RWPE2 (cell line): ENCODE measurements around the gene TMEM185A.
A peak's percentile ranks its signal among the peaks of the same experiment; 100 is the strongest.
"Not testable (repeated sequence)": the region's sequence is repeated elsewhere in the genome, so short reads cannot be mapped to it uniquely, and the experiment has no call there.

Experiments
- ATAC-seq: fragments of 200-7000 bp; cut with Tn5 transposase; 3 replicates; pipeline ENCODE4 v1.9.1; 2021; ENCODE audit warnings: low read depth
- DNase-seq: peaks from one replicate; pipeline ENCODE4 v3.0.0-alpha.2; 2020; ENCODE audit warnings: low spot score
- H3K27ac ChIP-seq: fragments of 450-650 bp; 2 replicates; pipeline ENCODE4 v1.5.1; 2017; ENCODE audit warnings: mild to moderate bottlenecking; ENCODE audit not compliant: poor library complexity, severe bottlenecking
- H3K27me3 ChIP-seq: fragments of 250-450 bp; sonication (Bioruptor Pico); 2 replicates; pipeline ENCODE4 v1.5.1; 2021; ENCODE audit warnings: mild to moderate bottlenecking, moderate library complexity; ENCODE audit not compliant: insufficient read depth, poor library complexity, severe bottlenecking
- H3K36me3 ChIP-seq: fragments of 250-450 bp; sonication (Bioruptor Pico); 2 replicates; pipeline ENCODE4 v1.5.1; 2020; ENCODE audit warnings: low read depth, mild to moderate bottlenecking, moderate library complexity
- H3K4me1 ChIP-seq: fragments of 250-450 bp; sonication (Bioruptor Pico); 2 replicates; pipeline ENCODE4 v1.5.1; 2021; ENCODE audit warnings: mild to moderate bottlenecking, moderate library complexity; ENCODE audit not compliant: insufficient read depth, poor library complexity, severe bottlenecking
- H3K4me3 ChIP-seq: fragments of 250-450 bp; sonication (Bioruptor Pico); 2 replicates; pipeline ENCODE4 v1.5.1; 2021; ENCODE audit warnings: mild to moderate bottlenecking, moderate library complexity; ENCODE audit not compliant: severe bottlenecking
- H3K9me3 ChIP-seq: fragments of 250-450 bp; sonication (Bioruptor Pico); 2 replicates; pipeline ENCODE4 v1.5.1; 2021; ENCODE audit warnings: mild to moderate bottlenecking, moderate library complexity; ENCODE audit not compliant: severe bottlenecking
- TF ChIP-seq, protein P1 (sequence below): fragments of 450-650 bp; IDR thresholded peaks from one replicate; pipeline ENCODE4 v1.5.1; 2017; ENCODE audit warnings: mild to moderate bottlenecking, moderate library complexity; ENCODE audit not compliant: poor library complexity, severe bottlenecking

TMEM185A gene

DNA sequence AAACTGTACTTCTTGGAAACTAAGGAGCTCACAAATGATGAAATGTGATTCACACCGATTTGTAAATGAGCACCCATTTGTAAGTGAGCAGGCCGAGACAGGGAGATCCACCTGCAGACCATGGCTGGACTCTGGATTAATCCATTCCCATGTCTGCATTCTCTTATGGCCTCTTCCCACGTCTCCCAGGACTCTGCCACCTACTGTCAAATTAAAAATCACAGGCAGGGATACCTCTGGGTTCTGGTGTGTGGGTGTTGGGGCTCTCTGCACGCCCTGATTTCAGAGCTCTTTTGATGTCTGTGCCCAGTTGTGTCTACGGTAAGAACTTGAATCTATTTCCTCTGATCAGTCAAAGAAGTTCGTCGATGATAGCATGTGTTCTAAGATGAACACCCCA, 40.6 kb downstream of the TMEM185A start:
- H3K4me3 ChIP-seq, H3K36me3 ChIP-seq, DNase-seq, H3K27me3 ChIP-seq, ATAC-seq, H3K4me1 ChIP-seq, H3K9me3 ChIP-seq, H3K27ac ChIP-seq: not testable (repeated sequence)

DNA sequence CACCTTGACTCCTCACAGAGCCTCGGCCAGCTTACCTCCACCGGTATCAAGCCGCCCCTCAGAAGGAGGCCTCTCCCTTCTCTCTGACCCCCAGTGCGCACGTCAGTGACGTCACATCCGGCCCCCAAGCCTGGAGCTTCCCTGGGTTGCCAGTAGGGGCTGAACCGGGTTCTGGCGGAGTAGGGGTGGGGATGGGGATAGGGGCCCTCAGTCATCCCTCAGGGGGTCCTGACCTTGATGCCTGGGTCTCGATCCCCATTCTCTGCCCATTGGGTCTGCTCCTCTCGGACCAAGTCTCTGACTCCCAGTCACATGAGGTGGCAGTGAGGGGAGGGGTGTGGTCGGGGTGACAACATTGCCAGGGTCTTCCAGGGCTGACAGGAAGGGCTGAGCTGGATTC, 44.2 kb downstream of the TMEM185A start, which contains the start of gene MAGEA9B:
TSS of gene MAGEA9B (minus strand) at position 101 of the 400 bp plus-strand sequence. CDS start 4,280 bp downstream, outside the sequence.
- H3K4me3 ChIP-seq, DNase-seq, H3K27ac ChIP-seq, ATAC-seq, H3K9me3 ChIP-seq, H3K27me3 ChIP-seq, H3K36me3 ChIP-seq, H3K4me1 ChIP-seq: not testable (repeated sequence)

DNA sequence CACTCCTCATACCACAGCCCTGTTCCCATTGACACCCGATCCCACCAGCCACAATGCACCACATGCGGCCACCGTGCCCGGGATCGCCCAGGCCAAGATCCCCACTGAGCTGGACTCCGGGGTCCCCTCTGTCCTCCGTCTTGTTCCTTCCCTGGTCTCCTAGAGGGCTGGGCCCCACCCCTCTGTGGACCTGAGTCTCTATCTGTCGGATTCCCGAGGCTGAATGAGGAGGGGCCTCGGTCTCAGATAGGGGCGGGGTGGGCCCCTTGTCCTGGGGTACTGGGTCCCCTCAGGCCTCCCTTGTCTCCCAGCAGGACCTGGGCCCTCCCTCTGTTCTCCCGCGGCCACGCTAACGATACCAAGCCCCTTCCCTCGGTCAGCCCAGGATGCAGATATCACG, 46.0 kb downstream of the TMEM185A start:
- H3K36me3 ChIP-seq, H3K9me3 ChIP-seq, ATAC-seq, H3K4me3 ChIP-seq, H3K4me1 ChIP-seq, DNase-seq, H3K27me3 ChIP-seq, H3K27ac ChIP-seq: not testable (repeated sequence)

DNA sequence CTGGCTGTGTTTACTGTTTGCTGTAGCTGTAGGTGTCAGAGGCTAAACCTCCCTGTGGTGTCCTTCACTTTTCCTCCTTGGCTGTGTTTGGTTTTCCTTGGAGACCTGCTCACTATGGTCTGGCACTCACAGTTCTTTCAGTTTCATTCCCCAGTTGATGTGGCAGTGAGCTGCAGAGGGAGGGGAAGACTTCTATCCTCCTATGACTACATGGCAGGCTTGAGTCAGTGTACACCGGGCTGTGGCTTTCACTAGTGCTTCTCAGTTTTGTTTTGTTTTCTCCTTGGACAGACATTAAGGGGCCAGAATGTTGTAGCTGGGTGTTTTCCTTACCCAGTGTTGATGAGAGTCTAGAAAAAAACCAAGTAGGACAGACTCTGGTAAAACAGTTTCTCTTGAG, 58.1 kb downstream of the TMEM185A start:
- not testable (repeated sequence) for H3K4me1 ChIP-seq, H3K4me3 ChIP-seq, DNase-seq, H3K36me3 ChIP-seq, ATAC-seq, H3K27me3 ChIP-seq, H3K9me3 ChIP-seq, H3K27ac ChIP-seq

DNA sequence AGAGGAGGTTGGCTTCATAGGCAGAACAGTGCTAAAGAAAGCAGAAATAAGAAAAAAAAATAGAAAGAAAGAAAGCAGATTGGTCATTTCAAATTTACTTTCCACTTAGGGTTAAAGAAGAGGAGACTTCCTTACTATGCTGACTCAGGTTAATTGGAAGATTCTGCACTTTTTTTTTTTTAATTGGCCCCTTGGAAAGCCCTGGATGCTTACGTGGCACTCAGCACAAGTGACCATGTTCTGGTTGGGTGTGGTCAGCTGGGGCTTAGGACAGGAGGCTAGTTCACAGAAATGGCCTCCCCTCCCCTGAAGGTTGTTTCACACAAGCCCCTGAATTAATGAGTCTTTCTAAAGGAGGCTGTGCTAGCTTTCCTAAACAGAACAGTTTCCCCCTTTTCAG, 58.8 kb downstream of the TMEM185A start:
- Histone ChIP-seq H3K9me3 (no peaks in the 10 kb centered on the region), H3K4me3 (no peak overlapping the region), H3K27me3 (no peaks in the 10 kb centered on the region), H3K36me3 (no peaks in the 10 kb centered on the region), H3K27ac (no peak overlapping the region), H3K4me1 (no peaks in the 10 kb centered on the region)
- TF ChIP-seq, protein P1, sequence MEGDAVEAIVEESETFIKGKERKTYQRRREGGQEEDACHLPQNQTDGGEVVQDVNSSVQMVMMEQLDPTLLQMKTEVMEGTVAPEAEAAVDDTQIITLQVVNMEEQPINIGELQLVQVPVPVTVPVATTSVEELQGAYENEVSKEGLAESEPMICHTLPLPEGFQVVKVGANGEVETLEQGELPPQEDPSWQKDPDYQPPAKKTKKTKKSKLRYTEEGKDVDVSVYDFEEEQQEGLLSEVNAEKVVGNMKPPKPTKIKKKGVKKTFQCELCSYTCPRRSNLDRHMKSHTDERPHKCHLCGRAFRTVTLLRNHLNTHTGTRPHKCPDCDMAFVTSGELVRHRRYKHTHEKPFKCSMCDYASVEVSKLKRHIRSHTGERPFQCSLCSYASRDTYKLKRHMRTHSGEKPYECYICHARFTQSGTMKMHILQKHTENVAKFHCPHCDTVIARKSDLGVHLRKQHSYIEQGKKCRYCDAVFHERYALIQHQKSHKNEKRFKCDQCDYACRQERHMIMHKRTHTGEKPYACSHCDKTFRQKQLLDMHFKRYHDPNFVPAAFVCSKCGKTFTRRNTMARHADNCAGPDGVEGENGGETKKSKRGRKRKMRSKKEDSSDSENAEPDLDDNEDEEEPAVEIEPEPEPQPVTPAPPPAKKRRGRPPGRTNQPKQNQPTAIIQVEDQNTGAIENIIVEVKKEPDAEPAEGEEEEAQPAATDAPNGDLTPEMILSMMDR: no peak
- no peak for DNase-seq
- no peak for ATAC-seq

DNA sequence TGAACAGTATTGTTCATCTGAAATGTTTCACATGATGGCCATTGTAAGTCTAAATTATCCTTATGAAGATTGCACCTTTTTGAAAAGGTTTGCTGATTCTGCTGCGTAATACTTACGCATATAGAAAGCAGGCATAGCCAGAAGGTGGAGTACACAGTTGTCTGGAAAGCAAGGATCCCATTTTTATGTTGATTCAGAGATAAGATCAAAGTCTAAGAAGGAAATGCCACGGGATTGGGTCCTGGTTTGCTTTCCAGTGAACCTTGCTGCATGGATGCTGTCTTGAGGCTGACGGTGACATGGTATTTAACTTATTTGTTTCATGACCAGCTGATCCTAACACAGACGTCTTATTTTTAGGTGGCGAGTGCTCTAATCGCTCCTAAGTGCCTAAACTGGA, 59.8 kb downstream of the TMEM185A start:
- Histone ChIP-seq H3K4me3 (no peak overlapping the region), H3K27ac (no peak overlapping the region), H3K36me3 (no peaks in the 10 kb centered on the region), H3K4me1 (no peaks in the 10 kb centered on the region), H3K9me3 (no peaks in the 10 kb centered on the region), H3K27me3 (no peaks in the 10 kb centered on the region)
- TF ChIP-seq, protein P1: no peak
- no peak for DNase-seq
- ATAC-seq: no peak

DNA sequence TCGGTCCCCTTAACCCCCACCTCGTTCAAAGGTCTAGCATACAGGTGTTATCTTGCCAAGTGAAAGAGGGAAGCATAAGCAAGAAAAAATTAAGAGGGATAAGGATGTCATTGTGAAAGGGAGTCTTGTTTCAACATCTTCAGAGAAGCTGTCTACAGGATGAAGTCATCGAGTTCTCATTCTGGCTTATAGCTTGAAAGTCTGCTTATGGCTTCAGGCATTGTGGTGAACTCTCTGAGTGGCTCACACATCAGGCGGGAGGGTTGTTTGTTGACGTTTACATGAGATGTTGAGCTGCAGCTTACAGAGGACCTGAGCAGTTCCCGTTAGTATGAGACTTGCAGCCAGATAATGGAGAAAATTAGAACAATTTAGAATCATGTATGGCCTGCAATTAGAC, 60.9 kb downstream of the TMEM185A start:
- H3K4me1 ChIP-seq: no peaks in the 10 kb centered on the region
- DNase-seq (no peak), ATAC-seq (peak; percentile 67)
- no peaks in the 10 kb centered on the region for H3K36me3 ChIP-seq
- H3K4me3 ChIP-seq: no peak overlapping the region
- TF ChIP-seq, protein P1: no peak
- H3K27ac ChIP-seq: no peak overlapping the region
- no peaks in the 10 kb centered on the region for H3K27me3 ChIP-seq
- H3K9me3 ChIP-seq: no peaks in the 10 kb centered on the region
